HG02943 (cell line): Measurements from ENCODE around the gene RBM12.
"Not testable (repeated sequence)": the region's sequence is repeated elsewhere in the genome, so short reads cannot be mapped to it uniquely, and the experiment has no call there.

Source experiments
- ATAC-seq: cut with Tn5 transposase; IDR thresholded peaks from one replicate; pipeline ENCODE4 v1.9.1; 2021; ENCODE audit warnings: mild to moderate bottlenecking, low read depth, moderate library complexity; ENCODE audit not compliant: unreplicated experiment

The RBM12 gene, protein sequence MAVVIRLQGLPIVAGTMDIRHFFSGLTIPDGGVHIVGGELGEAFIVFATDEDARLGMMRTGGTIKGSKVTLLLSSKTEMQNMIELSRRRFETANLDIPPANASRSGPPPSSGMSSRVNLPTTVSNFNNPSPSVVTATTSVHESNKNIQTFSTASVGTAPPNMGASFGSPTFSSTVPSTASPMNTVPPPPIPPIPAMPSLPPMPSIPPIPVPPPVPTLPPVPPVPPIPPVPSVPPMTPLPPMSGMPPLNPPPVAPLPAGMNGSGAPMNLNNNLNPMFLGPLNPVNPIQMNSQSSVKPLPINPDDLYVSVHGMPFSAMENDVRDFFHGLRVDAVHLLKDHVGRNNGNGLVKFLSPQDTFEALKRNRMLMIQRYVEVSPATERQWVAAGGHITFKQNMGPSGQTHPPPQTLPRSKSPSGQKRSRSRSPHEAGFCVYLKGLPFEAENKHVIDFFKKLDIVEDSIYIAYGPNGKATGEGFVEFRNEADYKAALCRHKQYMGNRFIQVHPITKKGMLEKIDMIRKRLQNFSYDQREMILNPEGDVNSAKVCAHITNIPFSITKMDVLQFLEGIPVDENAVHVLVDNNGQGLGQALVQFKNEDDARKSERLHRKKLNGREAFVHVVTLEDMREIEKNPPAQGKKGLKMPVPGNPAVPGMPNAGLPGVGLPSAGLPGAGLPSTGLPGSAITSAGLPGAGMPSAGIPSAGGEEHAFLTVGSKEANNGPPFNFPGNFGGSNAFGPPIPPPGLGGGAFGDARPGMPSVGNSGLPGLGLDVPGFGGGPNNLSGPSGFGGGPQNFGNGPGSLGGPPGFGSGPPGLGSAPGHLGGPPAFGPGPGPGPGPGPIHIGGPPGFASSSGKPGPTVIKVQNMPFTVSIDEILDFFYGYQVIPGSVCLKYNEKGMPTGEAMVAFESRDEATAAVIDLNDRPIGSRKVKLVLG

DNA sequence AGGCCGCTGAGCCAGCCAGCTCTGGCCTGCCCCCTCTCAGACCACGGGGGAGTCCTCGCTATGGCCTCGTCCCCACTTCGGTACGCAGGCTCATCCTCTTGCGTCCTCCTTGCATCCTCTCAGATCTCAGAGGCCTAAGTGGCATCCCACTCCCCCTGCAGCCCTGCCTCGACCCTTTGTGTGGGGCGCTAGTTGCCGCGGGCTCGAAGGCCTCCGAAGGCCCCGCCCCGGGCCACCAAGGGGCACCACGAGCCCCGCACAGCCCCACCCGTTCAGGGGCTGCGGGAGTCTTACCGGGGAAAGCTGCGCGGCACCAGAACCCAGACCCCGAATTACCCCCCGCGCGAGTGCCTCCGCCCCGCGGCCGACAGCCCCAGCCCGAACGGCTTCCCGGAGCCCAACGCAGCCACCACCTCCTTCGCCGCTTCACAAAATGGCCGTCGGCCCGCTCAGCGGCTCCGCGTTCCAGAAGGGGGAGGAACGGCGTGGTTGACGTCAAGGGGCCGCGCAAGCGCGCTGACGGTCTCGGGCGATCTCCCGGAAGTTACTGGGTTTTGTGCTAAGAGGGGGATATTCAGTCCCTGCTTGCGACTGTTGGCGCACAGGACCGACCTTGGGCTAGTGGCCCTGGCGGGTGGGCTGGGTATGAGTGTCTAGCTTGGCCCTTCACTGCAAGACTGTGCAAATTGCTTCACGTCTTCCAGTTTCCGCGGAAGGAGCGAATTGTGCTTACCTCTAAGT is at the start of gene RBM12, which contains the start of gene CPNE1:
RBM12 (minus strand) TSS at position 435 of the 741 bp plus-strand sequence. CDS start 9,578 bp downstream, outside the sequence.
CPNE1 (minus strand) TSS at position 435 of the 741 bp plus-strand sequence. CDS start 31,977 bp downstream, outside the sequence.
- ATAC-seq = peak; percentile 63

GRCh38 chr20:35714127-35714526 is 49.4 kb upstream of the RBM12 start:
- ATAC-seq = no peak

- ATAC-seq = not testable (repeated sequence)
Observed at GRCh38 chr20:35713120-35713519, 48.4 kb upstream of the RBM12 start.

GRCh38 chr20:35711588-35712209 is 47.0 kb upstream of the RBM12 start:
- ATAC-seq = no peak

- ATAC-seq = no peak
Observed at GRCh38 chr20:35710884-35711587, 46.3 kb upstream of the RBM12 start.

- no peak for ATAC-seq
Observed at GRCh38 chr20:35710039-35710438, 45.3 kb upstream of the RBM12 start.

DNA sequence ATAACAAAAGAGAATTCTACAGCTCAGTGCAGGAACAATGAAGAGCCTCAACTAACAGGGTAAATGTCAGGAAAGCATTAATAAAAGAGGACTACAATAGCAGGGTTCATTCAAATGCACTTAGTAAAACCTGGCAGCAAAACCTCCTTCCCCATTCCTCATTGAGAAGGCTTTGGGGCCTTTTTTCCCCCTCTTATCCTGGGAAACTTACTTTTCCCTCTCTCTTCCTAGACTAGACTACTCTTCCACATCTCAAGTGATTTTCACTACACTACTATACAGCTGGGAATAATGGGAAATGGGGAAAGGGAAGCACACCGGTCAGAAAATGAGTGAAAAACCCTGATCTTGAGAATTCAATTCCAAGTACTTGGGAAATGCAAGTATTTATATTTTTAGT is 44.6 kb upstream of the RBM12 start:
- ATAC-seq = no peak

DNA sequence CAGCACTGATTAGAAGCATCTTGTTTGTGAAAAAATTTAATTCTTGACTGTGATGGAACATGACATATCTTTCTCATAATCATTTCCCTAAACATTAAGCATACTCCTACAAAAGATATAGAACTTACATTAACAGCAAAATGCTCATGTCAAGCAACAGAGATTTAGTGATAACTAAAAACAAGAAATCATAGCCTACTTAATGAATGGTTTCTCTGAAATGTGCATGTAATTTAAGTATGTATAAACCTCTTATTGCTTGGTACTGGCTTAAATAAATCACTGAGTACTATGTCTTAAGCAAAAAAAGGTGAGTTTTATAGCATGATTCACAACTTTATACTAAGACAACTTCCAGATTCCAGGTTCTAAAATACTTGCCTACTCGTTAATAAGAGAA is 43.8 kb upstream of the RBM12 start:
- ATAC-seq = no peak

- ATAC-seq = not testable (repeated sequence)
Observed at GRCh38 chr20:35706591-35707529, 42.2 kb upstream of the RBM12 start.

- not testable (repeated sequence) for ATAC-seq
Observed at GRCh38 chr20:35705894-35706293, 41.2 kb upstream of the RBM12 start.

- no peak for ATAC-seq
Observed at GRCh38 chr20:35704514-35705261, 40.0 kb upstream of the RBM12 start.

DNA sequence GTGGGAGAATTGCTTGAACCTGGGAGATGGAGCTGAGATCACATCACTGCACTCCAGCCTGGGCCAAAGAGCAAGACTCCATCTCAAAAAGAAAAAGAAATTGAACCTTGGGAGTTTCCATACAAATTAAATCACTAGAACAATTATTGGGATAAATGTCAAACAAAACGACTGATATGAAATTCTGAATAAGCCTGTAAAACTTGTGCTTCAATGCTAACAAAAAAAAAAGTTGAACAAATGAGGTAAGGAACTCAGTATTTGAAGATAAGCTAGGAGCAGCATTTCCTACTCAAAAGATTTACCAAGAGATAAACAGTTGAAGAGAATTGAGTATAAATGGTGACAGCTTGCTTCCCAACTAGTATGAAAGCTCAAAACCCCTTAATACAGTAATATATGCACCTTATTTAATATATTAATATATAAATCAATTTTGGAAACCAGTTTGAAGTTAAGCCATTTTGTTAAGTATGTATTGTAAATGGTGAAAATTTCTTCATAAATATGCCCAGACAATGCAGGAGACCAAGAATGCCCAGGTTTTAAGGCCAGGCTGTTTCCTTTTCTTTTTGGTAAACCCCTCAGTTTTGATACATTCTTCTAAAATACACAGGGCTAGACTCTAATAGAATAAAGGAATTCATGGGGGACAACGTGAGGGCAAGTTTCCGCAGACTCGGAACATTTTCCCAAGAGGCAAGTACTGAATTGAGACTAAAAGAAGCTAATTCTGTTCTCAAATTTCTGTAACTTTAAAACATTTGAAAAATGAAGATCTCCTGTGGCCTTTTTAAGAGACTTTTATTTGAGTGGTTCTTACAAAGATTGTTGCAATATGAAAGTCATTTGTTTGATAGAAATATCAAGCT is 38.4 kb upstream of the RBM12 start:
- no peak for ATAC-seq

DNA sequence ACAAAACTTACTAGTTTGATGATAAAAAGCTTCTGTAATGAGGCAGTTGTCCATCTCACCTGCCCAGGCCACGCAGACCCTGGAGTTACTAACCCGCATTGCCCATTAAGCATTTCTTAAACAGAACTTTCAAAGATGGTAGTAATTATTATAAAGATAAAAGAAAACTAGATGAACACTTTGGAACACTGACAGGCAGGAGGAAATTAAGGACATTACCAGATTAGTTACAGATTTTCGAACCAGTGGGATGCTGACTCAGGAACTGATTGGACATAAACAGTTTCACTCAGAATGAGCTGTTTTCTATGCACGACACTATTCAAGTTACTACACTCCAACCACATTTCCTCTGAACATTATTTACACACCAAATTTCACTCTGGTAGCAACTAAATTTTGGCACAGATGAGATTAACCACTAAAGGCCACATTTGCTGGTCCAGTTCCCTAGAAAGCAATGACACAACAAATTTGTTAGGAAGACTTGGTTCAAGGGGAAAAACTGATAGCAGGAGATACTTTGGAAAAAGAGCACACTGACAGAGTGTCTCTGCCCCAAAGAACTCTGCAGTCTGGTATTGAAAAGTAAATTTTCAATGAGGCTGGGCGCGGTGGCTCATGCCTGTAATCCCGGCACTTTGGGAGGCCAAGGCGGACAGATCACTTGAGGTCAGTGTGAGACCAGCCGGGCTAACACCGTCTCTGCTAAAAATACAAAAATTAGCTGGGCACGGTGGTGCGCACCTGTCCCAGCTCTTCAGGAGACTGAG is 37.5 kb upstream of the RBM12 start:
- ATAC-seq = no peak

DNA sequence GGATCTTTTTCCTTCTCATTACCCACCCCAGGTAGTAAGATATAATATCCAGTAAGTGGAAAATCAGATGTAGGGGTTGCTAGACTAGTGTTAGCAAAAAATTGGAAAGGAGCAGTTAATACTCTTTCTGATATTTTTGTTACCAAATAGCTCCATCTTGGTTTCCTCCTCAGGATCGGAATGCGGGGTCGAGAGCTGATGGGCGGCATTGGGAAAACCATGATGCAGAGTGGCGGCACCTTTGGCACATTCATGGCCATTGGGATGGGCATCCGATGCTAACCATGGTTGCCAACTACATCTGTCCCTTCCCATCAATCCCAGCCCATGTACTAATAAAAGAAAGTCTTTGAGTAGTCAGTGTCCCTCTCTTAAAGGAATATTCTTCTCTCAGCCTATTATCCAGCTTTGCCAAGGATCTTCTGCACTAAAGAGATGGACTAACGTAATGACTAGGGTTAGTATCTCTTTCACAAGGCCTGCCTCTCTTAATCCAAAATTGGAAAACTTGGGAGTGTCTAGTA is 36.0 kb upstream of the RBM12 start:
- ATAC-seq = no peak

- no peak for ATAC-seq
Observed at GRCh38 chr20:35699957-35700624, 35.4 kb upstream of the RBM12 start.
